NCI-H1105 (cell line): ENCODE measurements around the gene TAS2R60.
A peak's percentile ranks its signal among the peaks of the same experiment; 100 is the strongest.
"Not testable (repeated sequence)": the region's sequence is repeated elsewhere in the genome, so short reads cannot be mapped to it uniquely, and the experiment has no call there.

Experiments used
- DNase-seq: peaks from one replicate; lab custom pipeline; 2025; lab: John Stamatoyannopoulos, UW

TAS2R60 gene

GRCh38 chr7:143443153-143443552 lies at the start of gene TAS2R60:
Gene TAS2R60 (plus strand): TSS chr7:143443453. CDS start chr7:143443453, 0 bp downstream.
- DNase-seq = no peak

- DNase-seq = no peak
These were observed 49.2 kb upstream of the TAS2R60 start for GRCh38 chr7:143394068-143394467.

- no peak for DNase-seq
These were observed 48.5 kb upstream of the TAS2R60 start for GRCh38 chr7:143394777-143395176.

GRCh38 chr7:143395187-143396149 lies 47.8 kb upstream of the TAS2R60 start:
- DNase-seq = no peak

GRCh38 chr7:143396182-143396581 lies 47.1 kb upstream of the TAS2R60 start:
- DNase-seq = no peak

GRCh38 chr7:143396625-143397556 lies 46.4 kb upstream of the TAS2R60 start:
- no peak for DNase-seq

GRCh38 chr7:143397710-143398530 lies 45.3 kb upstream of the TAS2R60 start:
- DNase-seq = no peak

GRCh38 chr7:143398616-143399015 lies 44.6 kb upstream of the TAS2R60 start:
- DNase-seq = no peak

- no peak for DNase-seq
These were observed 44.1 kb upstream of the TAS2R60 start for GRCh38 chr7:143399151-143399550.

- no peak for DNase-seq
These were observed 43.6 kb upstream of the TAS2R60 start for GRCh38 chr7:143399642-143400041.

- no peak for DNase-seq
These were observed 42.0 kb upstream of the TAS2R60 start for GRCh38 chr7:143401265-143401664.

- DNase-seq = not testable (repeated sequence)
These were observed 41.0 kb upstream of the TAS2R60 start for GRCh38 chr7:143402233-143402632.

- DNase-seq = no peak
These were observed 37.9 kb upstream of the TAS2R60 start for GRCh38 chr7:143405173-143406001.

GRCh38 chr7:143406002-143406357 lies 37.3 kb upstream of the TAS2R60 start:
- DNase-seq = no peak

- DNase-seq = no peak
These were observed 35.7 kb upstream of the TAS2R60 start for GRCh38 chr7:143407287-143408251.

GRCh38 chr7:143408252-143408685 lies 35.0 kb upstream of the TAS2R60 start:
- DNase-seq = no peak

- DNase-seq = peak; percentile 70
These were observed 34.3 kb upstream of the TAS2R60 start, which contains the start of gene EPHA1 for GRCh38 chr7:143408686-143409561. Gene EPHA1 (minus strand): TSS chr7:143408856. CDS start chr7:143408805, 51 bp downstream.

- no peak for DNase-seq
These were observed 32.7 kb upstream of the TAS2R60 start for GRCh38 chr7:143410521-143411004.
